Measurements from ENCODE around the gene RPUSD2.
A peak's percentile ranks its signal among the peaks of the same experiment; 100 is the strongest.

RPUSD2 gene
- 1.1 to 10.7 (median 7.0) reads per million in 18 experiments for total RNA-seq

GRCh38 chr15:40569129-40569953, at the start of gene RPUSD2:
Gene RPUSD2 (plus strand): TSS chr15:40569299. CDS start chr15:40569338, 39 bp downstream.
- DNase-seq = peak; percentile 89 to 90

- DNase-seq = no peak
Measured at GRCh38 chr15:40523611-40524010, 45.5 kb upstream of the RPUSD2 start.

GRCh38 chr15:40525855-40526254, 43.2 kb upstream of the RPUSD2 start:
- DNase-seq = no peak

- DNase-seq = no peak
Measured at GRCh38 chr15:40528801-40529200, 40.3 kb upstream of the RPUSD2 start.

GRCh38 chr15:40533763-40534364, 35.2 kb upstream of the RPUSD2 start:
- no peak for DNase-seq

GRCh38 chr15:40534371-40534770, 34.7 kb upstream of the RPUSD2 start:
- DNase-seq = no peak

GRCh38 chr15:40536501-40536900, 32.6 kb upstream of the RPUSD2 start:
- no peak for DNase-seq

- DNase-seq = no peak
Measured at GRCh38 chr15:40538976-40539375, 30.1 kb upstream of the RPUSD2 start.

GRCh38 chr15:40543082-40543481, 26.0 kb upstream of the RPUSD2 start:
- DNase-seq = no peak

GRCh38 chr15:40543631-40544294, 25.3 kb upstream of the RPUSD2 start:
- DNase-seq = no peak

GRCh38 chr15:40545457-40545856, 23.6 kb upstream of the RPUSD2 start:
- no peak for DNase-seq

GRCh38 chr15:40548610-40549009, 20.5 kb upstream of the RPUSD2 start:
- DNase-seq = no peak

- DNase-seq = no peak
Measured at GRCh38 chr15:40549894-40550293, 19.2 kb upstream of the RPUSD2 start.

GRCh38 chr15:40550341-40551037, 18.6 kb upstream of the RPUSD2 start:
- peak; percentile 79 to 81 for DNase-seq

GRCh38 chr15:40554161-40554525, 15.0 kb upstream of the RPUSD2 start:
- no peak for DNase-seq

GRCh38 chr15:40555876-40556275, 13.2 kb upstream of the RPUSD2 start:
- DNase-seq = no peak

GRCh38 chr15:40558952-40559742, 10.0 kb upstream of the RPUSD2 start:
- DNase-seq = no peak

- DNase-seq = no peak
Measured at GRCh38 chr15:40562691-40563090, 6.4 kb upstream of the RPUSD2 start.

- DNase-seq = no peak
Measured at GRCh38 chr15:40563426-40563825, 5.7 kb upstream of the RPUSD2 start.

- peak; percentile 98 for DNase-seq
Measured at GRCh38 chr15:40564591-40565332, 4.3 kb upstream of the RPUSD2 start, which contains the start of gene CCDC32. Gene CCDC32 (minus strand): TSS chr15:40565042. CDS start chr15:40563015, 2,027 bp downstream.

All from inflammatory macrophage (primary cell).